SJCRH30 (cell line): ENCODE results near the gene EIF2AK3. TPM values are rescaled to one million over a fixed set of nuclear protein-coding genes. Genes with fewer than 3 reads are reported as not detected.

Source experiments
- DNase-seq, 2 experiments: peaks; one replicate each; pipeline ENCODE4 v3.0.0-alpha.2; 2015 to 2020
- H3K27ac ChIP-seq: fragments of 250-450 bp; sonication (Bioruptor Pico); 2 replicates; pipeline ENCODE4 v1.5.1; 2020; ENCODE audit warnings: mild to moderate bottlenecking, moderate library complexity
- H3K27me3 ChIP-seq: fragments of 250-450 bp; sonication (Bioruptor Pico); 2 replicates; pipeline ENCODE4 v1.5.1; 2020; ENCODE audit warnings: mild to moderate bottlenecking, moderate library complexity
- H3K36me3 ChIP-seq: fragments of 250-450 bp; sonication (Bioruptor Pico); 2 replicates; pipeline ENCODE4 v1.5.1; 2020; ENCODE audit warnings: mild to moderate bottlenecking, moderate library complexity
- H3K4me1 ChIP-seq: fragments of 250-450 bp; sonication (Bioruptor Pico); 2 replicates; pipeline ENCODE4 v1.5.1; 2020; ENCODE audit warnings: mild to moderate bottlenecking, moderate library complexity
- H3K4me3 ChIP-seq: fragments of 250-450 bp; sonication (Bioruptor Pico); 2 replicates; pipeline ENCODE4 v1.5.1; 2020; ENCODE audit warnings: mild to moderate bottlenecking, moderate library complexity
- H3K9me3 ChIP-seq: fragments of 250-450 bp; sonication (Bioruptor Pico); replicated peaks from 2 replicates; pipeline ENCODE4 v1.5.1; 2020; ENCODE audit warnings: mild to moderate bottlenecking, moderate library complexity
- total RNA-seq: library from RNA; depleted of rRNA; stranded (reverse); fragments of >200 nt; shearing (Covaris generic); gene quantifications from 2 replicates; pipeline ENCODE4 v1.2.3, GENCODE V29; 2014

The EIF2AK3 gene
- total RNA-seq, 1 experiment from 2014 or later = 20.8 TPM

GRCh38 chr2:88597168-88597567, 30.1 kb downstream of the EIF2AK3 start:
- H3K27me3 ChIP-seq = no peaks in the 10 kb centered on the region
- no peak for DNase-seq
- H3K4me3 ChIP-seq = no peak overlapping the region
- no peak overlapping the region for H3K27ac ChIP-seq
- peaks cover 26% of the 10 kb centered on the region for H3K4me1 ChIP-seq
- H3K9me3 ChIP-seq = no peaks in the 10 kb centered on the region; the same call in 1 of the 2 replicates
- H3K36me3 ChIP-seq = peaks cover 12% of the 10 kb centered on the region

- DNase-seq = no peak
- Histone ChIP-seq H3K4me3 (no peak overlapping the region), H3K9me3 (no peaks in the 10 kb centered on the region; the same call in 1 of the 2 replicates), H3K36me3 (peaks cover 13% of the 10 kb centered on the region), H3K27ac (no peak overlapping the region), H3K27me3 (no peaks in the 10 kb centered on the region), H3K4me1 (peaks cover 19% of the 10 kb centered on the region)
These were observed 31.0 kb downstream of the EIF2AK3 start for GRCh38 chr2:88596141-88596830.

GRCh38 chr2:88591698-88592097, 35.6 kb downstream of the EIF2AK3 start:
- Histone ChIP-seq H3K4me3 (no peak overlapping the region), H3K4me1 (no peaks in the 10 kb centered on the region), H3K9me3 (no peaks in the 10 kb centered on the region; the same call in 1 of the 2 replicates), H3K27ac (no peak overlapping the region), H3K36me3 (peaks cover 45% of the 10 kb centered on the region), H3K27me3 (no peaks in the 10 kb centered on the region)
- no peak for DNase-seq

GRCh38 chr2:88590998-88591613, 36.2 kb downstream of the EIF2AK3 start:
- H3K4me3 ChIP-seq = no peak overlapping the region
- no peak overlapping the region for H3K27ac ChIP-seq
- H3K27me3 ChIP-seq = no peaks in the 10 kb centered on the region
- H3K36me3 ChIP-seq = peaks cover 47% of the 10 kb centered on the region
- no peaks in the 10 kb centered on the region; the same call in 1 of the 2 replicates for H3K9me3 ChIP-seq
- no peaks in the 10 kb centered on the region for H3K4me1 ChIP-seq
- peak; percentile 44 to 84 for DNase-seq

- DNase-seq = no peak
- no peaks in the 10 kb centered on the region for H3K4me1 ChIP-seq
- no peaks in the 10 kb centered on the region for H3K27me3 ChIP-seq
- no peak overlapping the region for H3K4me3 ChIP-seq
- H3K27ac ChIP-seq = no peak overlapping the region
- peaks cover 55% of the 10 kb centered on the region for H3K36me3 ChIP-seq
- no peaks in the 10 kb centered on the region for H3K9me3 ChIP-seq
These were observed 41.3 kb downstream of the EIF2AK3 start for GRCh38 chr2:88585969-88586368.

GRCh38 chr2:88582030-88582429, 45.2 kb downstream of the EIF2AK3 start:
- peaks cover 44% of the 10 kb centered on the region for H3K36me3 ChIP-seq

GRCh38 chr2:88580088-88580487, 47.2 kb downstream of the EIF2AK3 start:
- H3K27ac ChIP-seq = no peak overlapping the region
- H3K4me3 ChIP-seq = no peak overlapping the region
- peaks cover 42% of the 10 kb centered on the region for H3K36me3 ChIP-seq
- no peaks in the 10 kb centered on the region for H3K27me3 ChIP-seq
- H3K9me3 ChIP-seq = no peaks in the 10 kb centered on the region
- no peaks in the 10 kb centered on the region for H3K4me1 ChIP-seq
- no peak for DNase-seq

More at GRCh38 chr2:88582030-88582429, 45.2 kb downstream of the EIF2AK3 start:
- Histone ChIP-seq H3K9me3 (no peaks in the 10 kb centered on the region), H3K27ac (no peak overlapping the region), H3K4me1 (no peaks in the 10 kb centered on the region), H3K27me3 (no peaks in the 10 kb centered on the region), H3K4me3 (no peak overlapping the region)
- no peak for DNase-seq

- DNase-seq = no peak
- no peaks in the 10 kb centered on the region for H3K4me1 ChIP-seq
- peaks cover 41% of the 10 kb centered on the region for H3K36me3 ChIP-seq
- H3K9me3 ChIP-seq = no peaks in the 10 kb centered on the region
- H3K27me3 ChIP-seq = no peaks in the 10 kb centered on the region
- H3K4me3 ChIP-seq = no peak overlapping the region
- no peak overlapping the region for H3K27ac ChIP-seq
These were observed 51.6 kb downstream of the EIF2AK3 start for GRCh38 chr2:88575630-88576029.

GRCh38 chr2:88575051-88575450, 52.2 kb downstream of the EIF2AK3 start:
- H3K27ac ChIP-seq = no peak overlapping the region
- peaks cover 40% of the 10 kb centered on the region for H3K36me3 ChIP-seq
- no peaks in the 10 kb centered on the region for H3K9me3 ChIP-seq
- no peaks in the 10 kb centered on the region for H3K4me1 ChIP-seq
- H3K27me3 ChIP-seq = no peaks in the 10 kb centered on the region
- H3K4me3 ChIP-seq = no peak overlapping the region
- no peak for DNase-seq

GRCh38 chr2:88574445-88574844, 52.8 kb downstream of the EIF2AK3 start:
- H3K4me1 ChIP-seq = no peaks in the 10 kb centered on the region
- H3K27ac ChIP-seq = no peak overlapping the region
- no peaks in the 10 kb centered on the region for H3K9me3 ChIP-seq
- H3K36me3 ChIP-seq = peaks cover 39% of the 10 kb centered on the region
- no peak overlapping the region for H3K4me3 ChIP-seq
- no peaks in the 10 kb centered on the region for H3K27me3 ChIP-seq
- DNase-seq = no peak

- Histone ChIP-seq H3K4me1 (no peaks in the 10 kb centered on the region), H3K27me3 (no peaks in the 10 kb centered on the region), H3K36me3 (peaks cover 15% of the 10 kb centered on the region), H3K27ac (no peak overlapping the region), H3K9me3 (no peaks in the 10 kb centered on the region), H3K4me3 (no peak overlapping the region)
- no peak for DNase-seq
These were observed 59.1 kb downstream of the EIF2AK3 start for GRCh38 chr2:88568179-88568578.

- Histone ChIP-seq H3K4me3 (no peak overlapping the region), H3K9me3 (no peaks in the 10 kb centered on the region), H3K27me3 (no peaks in the 10 kb centered on the region), H3K36me3 (peaks cover 11% of the 10 kb centered on the region), H3K4me1 (no peaks in the 10 kb centered on the region), H3K27ac (no peak overlapping the region)
- DNase-seq = no peak
These were observed 62.9 kb downstream of the EIF2AK3 start for GRCh38 chr2:88564402-88564801.

- no peak for DNase-seq
- Histone ChIP-seq H3K36me3 (peaks cover 12% of the 10 kb centered on the region; the same call in 1 of the 2 replicates), H3K27ac (no peak overlapping the region), H3K9me3 (no peaks in the 10 kb centered on the region), H3K4me3 (no peak overlapping the region), H3K27me3 (no peaks in the 10 kb centered on the region), H3K4me1 (no peaks in the 10 kb centered on the region)
These were observed 64.1 kb downstream of the EIF2AK3 start for GRCh38 chr2:88563129-88563528.

- Histone ChIP-seq H3K27me3 (no peaks in the 10 kb centered on the region), H3K4me3 (no peak overlapping the region), H3K4me1 (no peaks in the 10 kb centered on the region), H3K27ac (no peak overlapping the region), H3K9me3 (no peaks in the 10 kb centered on the region), H3K36me3 (peaks cover 10% of the 10 kb centered on the region)
- DNase-seq = no peak
These were observed 65.4 kb downstream of the EIF2AK3 start for GRCh38 chr2:88561646-88562388.

GRCh38 chr2:88560619-88561307, 66.5 kb downstream of the EIF2AK3 start:
- Histone ChIP-seq H3K9me3 (no peaks in the 10 kb centered on the region), H3K27ac (no peak overlapping the region), H3K27me3 (no peaks in the 10 kb centered on the region), H3K4me3 (no peak overlapping the region), H3K4me1 (no peaks in the 10 kb centered on the region), H3K36me3 (peaks cover 10% of the 10 kb centered on the region)
- no peak for DNase-seq
